ENCODE results near the gene IQGAP2.

The IQGAP2 gene

DNA sequence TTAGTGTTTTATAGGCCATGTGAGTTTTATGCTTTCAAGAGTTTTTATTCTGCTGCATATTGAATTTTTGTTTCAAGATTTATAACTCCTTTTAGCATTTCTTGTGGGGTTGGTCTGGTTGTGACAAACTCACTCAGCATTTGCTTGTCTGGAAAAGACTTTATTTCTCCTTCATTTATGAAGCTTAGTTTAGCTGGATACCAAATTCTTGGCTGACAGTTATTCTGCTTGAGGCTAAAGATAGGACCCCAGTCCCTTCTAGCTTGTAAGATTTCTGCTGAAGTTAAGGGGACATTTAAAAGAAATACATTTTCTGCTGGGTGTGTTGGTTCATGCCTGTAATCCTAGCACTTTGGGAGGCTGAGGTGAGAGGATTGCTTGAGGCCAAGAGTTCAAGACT lies 36.8 kb downstream of the IQGAP2 start:
- H3K9me2 ChIP-seq (replicated peaks; ENCODE audit: insufficient read depth, low read length) = no peaks in the 10 kb centered on the region
- no peaks in the 10 kb centered on the region for H4K20me1 ChIP-seq (ENCODE audit: low read depth, low read length)
- no peak overlapping the region for H3K9ac ChIP-seq (ENCODE audit: low read length)
- no peak overlapping the region for H3K27ac ChIP-seq (ENCODE audit: low read depth, low read length)
- TF ChIP-seq EZH2phosphoT487 (conservative IDR thresholded peaks at IDR 0.05; ENCODE audit: low read length) = no peak
- no peaks in the 10 kb centered on the region for H3K79me2 ChIP-seq (ENCODE audit: insufficient read depth, low read length)
- no peaks in the 10 kb centered on the region for H3K36me3 ChIP-seq (ENCODE audit: low read length)
- no peaks in the 10 kb centered on the region for H3K27me3 ChIP-seq (ENCODE audit: low read length)
- H3K4me3 ChIP-seq (ENCODE audit: insufficient read depth, low read length, poor library complexity, severe bottlenecking) = no peak overlapping the region
- H3F3A ChIP-seq (ENCODE audit: insufficient read depth) = no peaks in the 10 kb centered on the region
- H2AFZ ChIP-seq (ENCODE audit: low read depth, low read length, severe bottlenecking) = no peak overlapping the region
- no peaks in the 10 kb centered on the region for H3K9me3 ChIP-seq (ENCODE audit: insufficient read depth, low read length)
- H3K4me2 ChIP-seq (ENCODE audit: low read depth, low read length, poor library complexity, severe bottlenecking) = no peak overlapping the region

DNA sequence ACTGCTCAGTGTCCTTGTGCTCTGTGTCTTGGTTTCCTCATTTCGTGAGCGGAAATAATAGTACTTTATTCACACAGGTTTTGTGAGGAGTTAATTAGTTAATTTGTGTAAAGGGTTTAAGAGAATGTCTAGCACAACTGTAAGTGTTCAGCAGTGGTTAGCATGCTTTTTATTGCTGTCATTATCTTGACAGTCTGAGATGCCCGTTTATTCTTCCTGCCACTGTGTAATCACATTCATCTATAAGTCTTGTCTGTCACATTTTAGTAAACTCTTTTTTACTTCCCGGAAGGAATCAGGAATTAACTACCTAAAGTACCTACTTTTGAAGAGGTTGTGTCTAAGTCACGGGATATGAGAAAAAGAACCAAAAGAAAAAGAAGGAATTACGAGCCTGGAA lies 38.0 kb downstream of the IQGAP2 start:
- H3K79me2 ChIP-seq (ENCODE audit: insufficient read depth, low read length) = no peaks in the 10 kb centered on the region
- TF ChIP-seq EZH2phosphoT487 (conservative IDR thresholded peaks at IDR 0.05; ENCODE audit: low read length) = no peak
- TF ChIP-seq, protein P1, sequence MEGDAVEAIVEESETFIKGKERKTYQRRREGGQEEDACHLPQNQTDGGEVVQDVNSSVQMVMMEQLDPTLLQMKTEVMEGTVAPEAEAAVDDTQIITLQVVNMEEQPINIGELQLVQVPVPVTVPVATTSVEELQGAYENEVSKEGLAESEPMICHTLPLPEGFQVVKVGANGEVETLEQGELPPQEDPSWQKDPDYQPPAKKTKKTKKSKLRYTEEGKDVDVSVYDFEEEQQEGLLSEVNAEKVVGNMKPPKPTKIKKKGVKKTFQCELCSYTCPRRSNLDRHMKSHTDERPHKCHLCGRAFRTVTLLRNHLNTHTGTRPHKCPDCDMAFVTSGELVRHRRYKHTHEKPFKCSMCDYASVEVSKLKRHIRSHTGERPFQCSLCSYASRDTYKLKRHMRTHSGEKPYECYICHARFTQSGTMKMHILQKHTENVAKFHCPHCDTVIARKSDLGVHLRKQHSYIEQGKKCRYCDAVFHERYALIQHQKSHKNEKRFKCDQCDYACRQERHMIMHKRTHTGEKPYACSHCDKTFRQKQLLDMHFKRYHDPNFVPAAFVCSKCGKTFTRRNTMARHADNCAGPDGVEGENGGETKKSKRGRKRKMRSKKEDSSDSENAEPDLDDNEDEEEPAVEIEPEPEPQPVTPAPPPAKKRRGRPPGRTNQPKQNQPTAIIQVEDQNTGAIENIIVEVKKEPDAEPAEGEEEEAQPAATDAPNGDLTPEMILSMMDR (IDR thresholded peaks at IDR 0.05; ENCODE audit: insufficient read depth, low read length, poor library complexity, severe bottlenecking) = no peak
- H3K4me2 ChIP-seq (ENCODE audit: low read depth, low read length, poor library complexity, severe bottlenecking) = no peak overlapping the region

DNA sequence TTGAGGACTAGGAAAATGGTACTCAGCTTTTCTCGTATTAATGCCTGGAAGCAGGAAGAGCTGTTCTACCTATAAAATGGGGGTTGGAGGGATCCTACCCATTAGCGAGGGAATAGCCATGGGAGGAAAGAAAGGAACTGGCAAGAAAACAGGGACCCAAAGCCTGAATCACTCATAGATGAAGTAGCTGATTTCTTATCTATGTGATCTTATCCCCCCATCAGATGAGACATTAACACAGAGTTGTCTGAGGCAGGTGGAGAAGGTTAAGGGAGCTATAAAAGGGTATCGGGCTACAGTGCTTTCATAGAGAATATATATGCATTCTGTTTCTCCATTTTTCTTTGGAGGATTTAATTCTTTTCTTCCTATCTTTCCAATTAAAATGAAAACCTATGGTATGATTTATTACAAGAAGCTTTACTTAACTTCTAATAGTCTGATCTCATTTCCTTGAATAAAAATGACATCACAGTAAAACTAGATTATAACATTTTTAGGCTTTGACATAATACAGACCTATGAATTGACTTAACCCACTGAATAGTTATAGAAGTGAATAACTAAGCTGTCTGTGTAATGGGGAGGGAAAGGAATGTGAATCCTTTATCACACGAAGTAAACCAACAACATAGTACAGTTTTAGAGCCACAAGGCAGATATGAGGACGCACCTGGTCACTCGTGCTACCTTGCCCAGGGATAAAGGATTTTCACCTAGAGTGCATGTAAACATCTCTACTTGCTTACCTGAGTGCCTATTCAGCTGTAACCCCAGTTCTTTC lies 39.0 kb downstream of the IQGAP2 start:
- TF ChIP-seq, protein P1 (IDR thresholded peaks at IDR 0.05; ENCODE audit: insufficient read depth, low read length, poor library complexity, severe bottlenecking) = no peak
- no peak for TF ChIP-seq EZH2phosphoT487 (conservative IDR thresholded peaks at IDR 0.05; ENCODE audit: low read length)
- no peak overlapping the region for H2AFZ ChIP-seq (ENCODE audit: low read depth, low read length, severe bottlenecking)

More for the DNA sequence above, 38.0 kb downstream of the IQGAP2 start:
- H3F3A ChIP-seq (ENCODE audit: insufficient read depth) = no peaks in the 10 kb centered on the region
- no peaks in the 10 kb centered on the region for H4K20me1 ChIP-seq (ENCODE audit: low read depth, low read length)
- no peaks in the 10 kb centered on the region for H3K27me3 ChIP-seq (ENCODE audit: low read length)
- no peaks in the 10 kb centered on the region for H3K9me2 ChIP-seq (replicated peaks; ENCODE audit: insufficient read depth, low read length)
- H3K9me3 ChIP-seq (ENCODE audit: insufficient read depth, low read length) = no peaks in the 10 kb centered on the region
- no peak overlapping the region for H2AFZ ChIP-seq (ENCODE audit: low read depth, low read length, severe bottlenecking)
- no peak overlapping the region for H3K27ac ChIP-seq (ENCODE audit: low read depth, low read length)
- H3K4me3 ChIP-seq (ENCODE audit: insufficient read depth, low read length, poor library complexity, severe bottlenecking) = no peak overlapping the region
- H3K9ac ChIP-seq (ENCODE audit: low read length) = no peak overlapping the region
- H3K36me3 ChIP-seq (ENCODE audit: low read length) = no peaks in the 10 kb centered on the region

DNA sequence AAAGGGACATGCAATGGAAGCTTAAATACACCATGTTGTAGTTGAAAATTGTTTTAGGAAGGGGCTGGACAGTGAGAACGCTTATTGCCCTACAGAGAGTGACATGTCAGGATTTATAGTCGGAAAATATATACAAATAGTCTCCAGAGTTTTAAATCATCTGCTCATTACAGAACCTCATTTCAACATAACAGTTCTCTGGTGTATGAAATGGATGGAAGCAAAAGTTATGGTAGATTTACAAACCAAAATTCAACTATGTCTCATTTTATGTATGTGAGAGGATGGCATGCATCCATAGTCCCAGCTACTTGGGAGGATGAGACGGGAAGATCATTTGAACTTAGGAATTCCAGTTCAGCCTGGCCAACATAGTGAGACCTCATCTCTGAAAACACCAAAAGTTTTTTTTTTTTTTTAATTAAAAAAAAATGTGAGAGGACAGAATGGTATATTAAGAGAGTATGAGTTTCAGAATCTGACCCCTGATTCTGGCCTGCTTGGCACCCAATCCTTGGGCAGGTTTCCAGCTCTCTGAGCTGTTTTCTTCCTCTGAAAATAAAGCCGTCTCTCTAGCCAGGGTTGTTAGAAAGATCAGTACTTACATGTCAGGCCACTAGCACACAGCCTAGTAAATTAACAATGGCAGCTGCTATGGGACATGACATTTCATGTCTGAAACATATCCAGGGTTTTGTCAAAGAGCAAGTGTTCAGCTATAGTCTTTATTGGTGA lies 40.1 kb downstream of the IQGAP2 start:
- H3K4me3 ChIP-seq (ENCODE audit: insufficient read depth, low read length, poor library complexity, severe bottlenecking) = no peak overlapping the region
- TF ChIP-seq EZH2phosphoT487 (conservative IDR thresholded peaks at IDR 0.05; ENCODE audit: low read length) = no peak
- TF ChIP-seq, protein P1 (IDR thresholded peaks at IDR 0.05; ENCODE audit: insufficient read depth, low read length, poor library complexity, severe bottlenecking) = no peak
- no peaks in the 10 kb centered on the region for H4K20me1 ChIP-seq (ENCODE audit: low read depth, low read length)
- H3K36me3 ChIP-seq (ENCODE audit: low read length) = no peaks in the 10 kb centered on the region
- H3K9me2 ChIP-seq (replicated peaks; ENCODE audit: insufficient read depth, low read length) = no peaks in the 10 kb centered on the region
- H3K27me3 ChIP-seq (ENCODE audit: low read length) = no peaks in the 10 kb centered on the region
- no peak overlapping the region for H3K27ac ChIP-seq (ENCODE audit: low read depth, low read length)
- H2AFZ ChIP-seq (ENCODE audit: low read depth, low read length, severe bottlenecking) = no peak overlapping the region
- no peaks in the 10 kb centered on the region for H3K9me3 ChIP-seq (ENCODE audit: insufficient read depth, low read length)
- no peak overlapping the region for H3K9ac ChIP-seq (ENCODE audit: low read length)
- no peaks in the 10 kb centered on the region for H3K79me2 ChIP-seq (ENCODE audit: insufficient read depth, low read length)
- H3F3A ChIP-seq (ENCODE audit: insufficient read depth) = no peaks in the 10 kb centered on the region
- no peak overlapping the region for H3K4me2 ChIP-seq (ENCODE audit: low read depth, low read length, poor library complexity, severe bottlenecking)

More for the DNA sequence above, 39.0 kb downstream of the IQGAP2 start:
- Histone ChIP-seq H3K9ac (ENCODE audit: low read length) (no peak overlapping the region), H3K9me3 (ENCODE audit: insufficient read depth, low read length) (no peaks in the 10 kb centered on the region), H4K20me1 (ENCODE audit: low read depth, low read length) (no peaks in the 10 kb centered on the region), H3K36me3 (ENCODE audit: low read length) (no peaks in the 10 kb centered on the region), H3K27me3 (ENCODE audit: low read length) (no peaks in the 10 kb centered on the region), H3K27ac (ENCODE audit: low read depth, low read length) (no peak overlapping the region), H3F3A (ENCODE audit: insufficient read depth) (no peaks in the 10 kb centered on the region), H3K4me3 (ENCODE audit: insufficient read depth, low read length, poor library complexity, severe bottlenecking) (no peak overlapping the region), H3K79me2 (ENCODE audit: insufficient read depth, low read length) (no peaks in the 10 kb centered on the region), H3K9me2 (replicated peaks; ENCODE audit: insufficient read depth, low read length) (no peaks in the 10 kb centered on the region), H3K4me2 (ENCODE audit: low read depth, low read length, poor library complexity, severe bottlenecking) (no peak overlapping the region)

All from SU-DHL-6 (cell line).